Naive B cell (primary cell): ENCODE data around the gene CUX1. TPM values are rescaled to one million over a fixed set of nuclear protein-coding genes. Genes with fewer than 3 reads are reported as not detected.
A peak's percentile ranks its signal among the peaks of the same experiment; 100 is the strongest.

Experiments used
- ATAC-seq, 2 donors: fragments of 150-1000 bp; cut with Tn5 transposase; 2 replicates each; pipeline ENCODE4 v1.10.0; 2021; ENCODE audit warnings: low read depth in 2 of 2, mild to moderate bottlenecking in 2 of 2, moderate library complexity in 2 of 2
- DNase-seq: peaks from one replicate; pipeline ENCODE4 v3.0.0; 2022
- H3K27ac Mint-ChIP-seq, 6 donors: one replicate each; pipeline ENCODE4 v1.8.0; 2020 to 2022; ENCODE audit warnings: mild to moderate bottlenecking in 6 of 6, mixed read lengths in 6 of 6, moderate library complexity in 5 of 6, inconsistent platforms in 2 of 6
- H3K27me3 Mint-ChIP-seq, 3 donors: one replicate each; pipeline ENCODE4 v1.8.0; 2021 to 2022; ENCODE audit warnings: mixed read lengths in 3 of 3, mild to moderate bottlenecking in 1 of 3
- H3K36me3 Mint-ChIP-seq, 2 donors: one replicate each; pipeline ENCODE4 v1.8.0; 2020 to 2022; ENCODE audit warnings: mixed read lengths in 2 of 2, inconsistent platforms in 1 of 2, mild to moderate bottlenecking in 1 of 2
- H3K4me1 Mint-ChIP-seq, 3 donors: one replicate each; pipeline ENCODE4 v1.8.0; 2020 to 2022; ENCODE audit warnings: mixed read lengths in 3 of 3, inconsistent platforms in 1 of 3, mild to moderate bottlenecking in 1 of 3, moderate library complexity in 1 of 3
- H3K4me3 Mint-ChIP-seq, 8 donors: one replicate each; pipeline ENCODE4 v1.8.0; 2020 to 2022; ENCODE audit warnings: mild to moderate bottlenecking in 8 of 8, mixed read lengths in 8 of 8, moderate library complexity in 8 of 8, inconsistent platforms in 2 of 8
- H3K9me3 Mint-ChIP-seq, 7 donors: one replicate each; pipeline ENCODE4 v1.8.0; 2020 to 2022; ENCODE audit warnings: mixed read lengths in 7 of 7, mild to moderate bottlenecking in 5 of 7, inconsistent platforms in 2 of 7, moderate library complexity in 1 of 7
- polyA plus RNA-seq, 6 donors: library from polyadenylated mRNA; unstranded; fragments of 300-500 nt; fragmentation: Illumina TruSeq; gene quantifications; one replicate each; pipeline ENCODE4 v1.2.3, GENCODE V29; 2021; ENCODE audit warnings: low read depth in 6 of 6

Gene CUX1
- polyA plus RNA-seq, 6 donors from 2014 or later: 0.66 to 31.5 (median 14.5) TPM

DNA sequence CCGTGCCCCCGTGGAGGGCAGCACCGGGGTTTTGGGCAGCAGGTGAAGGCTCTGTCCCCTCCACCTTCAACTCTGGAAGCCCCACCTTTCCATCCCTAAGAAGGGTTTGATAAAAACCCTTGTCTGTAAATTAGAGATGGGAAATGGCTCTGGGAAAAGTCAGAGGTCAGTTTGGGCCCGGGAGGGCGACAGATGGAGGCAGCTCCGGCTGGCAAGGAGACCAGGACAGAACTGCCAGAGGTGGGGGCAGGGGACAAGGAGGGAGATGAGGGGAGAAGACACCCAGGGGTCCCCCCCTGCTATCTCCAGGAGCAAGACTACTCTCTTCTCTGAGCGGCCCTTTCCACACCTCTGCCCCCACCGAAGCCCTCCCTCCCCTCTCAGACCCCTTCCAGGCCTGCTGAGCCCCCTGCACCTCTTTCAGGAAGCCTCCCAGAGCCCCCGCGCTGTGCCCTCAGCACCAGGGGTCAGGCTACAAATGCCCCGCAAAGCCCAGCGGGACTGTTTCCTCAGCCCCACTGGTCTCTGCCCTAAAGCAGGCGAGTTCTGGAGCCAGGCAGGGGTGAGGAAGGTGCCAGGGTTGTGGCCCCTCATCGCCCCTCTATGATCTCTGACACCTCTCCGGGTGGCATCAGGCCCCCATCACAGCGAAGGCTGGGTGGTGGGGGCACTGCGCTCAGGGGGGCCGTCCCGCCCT, 468.3 kb downstream of the CUX1 start:
- Mint-ChIP-seq H3K27me3 (no peaks in the 10 kb centered on the region), H3K9me3 (no peaks in the 10 kb centered on the region), H3K4me1 (peaks cover 34 to 54% (median 52%) of the 10 kb centered on the region in 3 donors), H3K27ac (peak overlapping the region in 5 of 6 donors; percentile 63 to 88 (median 74)), H3K4me3 (peak overlapping the region; percentile 78 to 93 (median 88)), H3K36me3 (no peaks in the 10 kb centered on the region)
- ATAC-seq: peak; percentile 1 to 4
- DNase-seq: no peak

DNA sequence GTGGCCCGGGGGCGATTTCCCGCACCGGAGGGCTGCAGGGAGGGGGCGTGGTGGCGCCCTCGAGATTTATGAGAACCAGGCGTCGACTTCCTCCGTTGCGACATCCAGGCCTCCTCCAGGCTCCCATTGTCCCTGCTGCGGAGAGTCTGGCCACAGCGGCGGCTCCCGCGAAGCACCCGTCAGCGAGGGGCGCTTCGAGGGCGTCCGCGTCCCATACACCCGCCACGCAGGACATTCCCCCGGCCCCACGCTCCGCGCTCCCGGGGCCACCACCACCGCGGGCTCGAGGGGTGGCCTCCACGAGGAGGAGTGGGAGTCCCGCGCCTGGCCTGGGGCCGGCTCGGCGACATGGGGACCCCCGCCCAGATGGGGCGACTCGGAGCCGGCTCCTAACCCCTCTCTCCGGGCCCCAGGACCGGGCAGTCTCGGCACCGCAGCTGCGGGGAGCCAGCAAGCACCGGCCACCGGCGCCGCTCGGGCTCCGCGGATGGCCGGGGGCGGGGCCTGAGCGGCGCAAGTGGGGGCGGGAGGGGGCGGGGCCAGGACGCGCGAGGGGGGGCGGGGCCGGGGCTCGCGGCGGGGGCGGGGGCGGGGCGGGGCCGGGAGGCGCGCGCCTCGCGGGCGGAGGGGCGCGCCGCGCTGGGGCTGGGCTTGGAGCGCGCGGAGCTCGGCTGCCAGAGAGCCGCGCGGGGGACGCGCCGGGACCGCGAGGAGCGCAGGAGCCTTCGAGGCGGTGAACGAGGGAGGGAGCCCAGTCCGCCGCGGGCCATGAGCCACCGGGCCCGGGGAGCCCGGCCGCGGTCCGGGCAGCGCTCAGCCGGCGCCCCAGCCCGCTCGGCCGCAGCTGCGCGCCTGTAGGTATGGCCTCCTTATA, 469.0 kb downstream of the CUX1 start, which contains the start of gene SH2B2:
TSS of gene SH2B2 (plus strand) at position 632 of the 874 bp plus-strand sequence. CDS start 13,683 bp downstream, outside the sequence.
- Mint-ChIP-seq H3K27me3 (no peaks in the 10 kb centered on the region), H3K27ac (peak within 1 kb of the TSS; percentile 24 to 86 (median 74)), H3K4me3 (peak within 1 kb of the TSS; percentile 84 to 96 (median 92)), H3K4me1 (peaks cover 39 to 61% (median 60%) of the 10 kb centered on the region in 3 donors), H3K36me3 (no peaks in the 10 kb centered on the region), H3K9me3 (no peaks in the 10 kb centered on the region)
- peak; percentile 34 to 47 for ATAC-seq
- DNase-seq: peak; percentile 69

DNA sequence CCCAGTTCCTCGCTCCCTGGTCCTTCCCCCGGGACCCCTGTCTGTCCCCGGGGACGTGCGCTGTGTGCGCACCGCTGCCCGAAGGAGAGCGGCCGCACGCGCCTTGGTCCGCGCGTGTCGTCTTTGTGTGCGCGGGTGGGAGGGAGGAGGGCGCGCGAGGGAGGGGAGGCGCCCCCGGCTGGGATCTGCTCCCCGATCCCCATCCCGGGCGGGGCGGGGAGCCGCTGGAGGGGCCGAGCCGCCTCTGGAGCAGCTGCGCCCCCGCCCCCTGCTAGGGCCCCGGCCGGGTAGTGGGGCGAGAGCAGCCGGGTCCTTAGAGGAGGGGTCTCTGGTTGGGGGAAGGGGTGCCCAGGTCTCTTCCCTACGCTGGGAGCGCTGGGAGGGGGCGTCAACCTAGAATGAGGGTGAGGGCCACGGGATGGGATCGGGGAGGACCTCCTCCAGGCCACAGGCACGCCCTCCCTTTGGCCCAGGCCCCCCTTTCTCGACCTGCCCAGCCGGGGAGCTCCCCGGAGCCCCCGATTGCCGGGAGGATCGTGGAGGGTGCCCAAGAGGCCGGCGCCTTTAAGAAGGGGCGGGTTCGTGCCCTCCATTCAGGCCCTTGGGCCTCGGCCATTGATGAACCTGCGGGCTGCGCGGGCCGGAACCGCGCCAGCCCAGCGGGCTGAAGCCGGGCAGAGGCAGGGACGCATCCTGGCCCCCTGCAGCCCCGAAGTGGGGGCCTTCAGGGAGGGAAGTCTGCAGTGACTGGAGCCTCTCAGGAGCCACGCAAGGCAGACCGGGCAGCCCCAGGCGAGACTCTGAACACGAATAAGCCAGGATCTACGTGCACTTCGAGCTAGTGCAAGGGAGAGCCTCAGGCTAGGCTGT, 469.9 kb downstream of the CUX1 start:
- DNase-seq (no peak), ATAC-seq (peak; percentile 17 to 27)
- Mint-ChIP-seq H3K9me3 (no peaks in the 10 kb centered on the region), H3K4me3 (peak overlapping the region; percentile 84 to 96 (median 92)), H3K4me1 (peaks cover 46 to 69% (median 68%) of the 10 kb centered on the region in 3 donors), H3K27me3 (no peaks in the 10 kb centered on the region), H3K27ac (peak overlapping the region in 1 of 6 donors; percentile 75), H3K36me3 (no peaks in the 10 kb centered on the region)

DNA sequence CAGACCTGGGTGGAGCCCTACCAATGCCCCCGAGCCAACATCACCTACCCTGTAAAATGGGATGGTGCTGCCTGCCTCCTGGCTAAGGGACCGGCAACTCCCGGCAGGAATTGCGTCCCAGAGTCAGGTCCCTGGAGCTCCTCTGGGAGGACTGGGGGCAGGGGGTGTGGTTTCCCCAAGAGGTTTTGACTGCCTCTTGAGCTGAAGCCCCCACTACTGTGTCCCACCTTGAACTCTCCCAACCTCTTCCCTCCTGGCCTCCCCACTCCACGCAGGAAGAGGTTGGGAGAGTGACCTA, 470.5 kb downstream of the CUX1 start:
- no peaks in the 10 kb centered on the region for H3K9me3 Mint-ChIP-seq
- no peaks in the 10 kb centered on the region for H3K27me3 Mint-ChIP-seq
- peaks cover 46 to 72% (median 67%) of the 10 kb centered on the region in 3 donors for H3K4me1 Mint-ChIP-seq
- peak overlapping the region; percentile 84 to 96 (median 92) for H3K4me3 Mint-ChIP-seq
- ATAC-seq: no peak
- no peak for DNase-seq
- H3K27ac Mint-ChIP-seq: peak overlapping the region in 4 of 6 donors; percentile 6 to 93 (median 91)
- H3K36me3 Mint-ChIP-seq: no peaks in the 10 kb centered on the region

DNA sequence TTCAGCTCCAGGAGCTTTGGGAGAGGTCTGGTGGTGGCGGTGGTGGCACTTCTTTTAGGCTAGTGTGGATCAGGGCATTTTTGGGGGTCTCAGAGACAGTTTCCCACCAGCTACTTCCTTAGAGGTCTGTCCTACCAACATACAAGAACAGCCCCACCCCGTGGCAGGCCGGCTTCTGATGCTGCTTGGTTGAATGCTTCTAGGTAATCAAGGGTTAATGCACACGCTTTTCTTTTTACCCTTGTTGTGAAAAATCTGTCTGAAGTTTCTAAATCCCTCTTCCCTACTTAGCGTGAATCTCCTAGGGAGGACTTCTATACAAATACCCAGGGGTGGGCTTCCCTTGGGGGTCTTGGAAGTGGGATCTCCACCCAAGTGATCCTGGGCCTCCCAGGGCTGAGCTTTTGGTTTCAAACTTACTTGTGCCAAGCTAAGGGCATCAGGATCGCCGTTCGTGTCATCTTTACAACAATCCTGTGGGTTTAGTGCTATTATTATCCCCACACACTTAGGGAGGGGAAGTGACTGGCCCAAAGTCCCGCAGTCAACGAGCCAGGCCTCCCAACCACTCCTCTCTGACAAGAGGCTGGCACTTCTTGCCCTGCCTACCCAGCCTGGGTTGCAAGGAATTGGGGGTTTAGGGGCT, 471.0 kb downstream of the CUX1 start:
- H3K27ac Mint-ChIP-seq: peak overlapping the region; percentile 70 to 93 (median 86)
- ATAC-seq: no peak
- H3K4me3 Mint-ChIP-seq: peak overlapping the region; percentile 84 to 96 (median 92)
- H3K36me3 Mint-ChIP-seq: no peaks in the 10 kb centered on the region
- no peaks in the 10 kb centered on the region for H3K27me3 Mint-ChIP-seq
- no peaks in the 10 kb centered on the region for H3K9me3 Mint-ChIP-seq
- peaks cover 46 to 73% (median 66%) of the 10 kb centered on the region in 3 donors for H3K4me1 Mint-ChIP-seq
- DNase-seq: no peak

DNA sequence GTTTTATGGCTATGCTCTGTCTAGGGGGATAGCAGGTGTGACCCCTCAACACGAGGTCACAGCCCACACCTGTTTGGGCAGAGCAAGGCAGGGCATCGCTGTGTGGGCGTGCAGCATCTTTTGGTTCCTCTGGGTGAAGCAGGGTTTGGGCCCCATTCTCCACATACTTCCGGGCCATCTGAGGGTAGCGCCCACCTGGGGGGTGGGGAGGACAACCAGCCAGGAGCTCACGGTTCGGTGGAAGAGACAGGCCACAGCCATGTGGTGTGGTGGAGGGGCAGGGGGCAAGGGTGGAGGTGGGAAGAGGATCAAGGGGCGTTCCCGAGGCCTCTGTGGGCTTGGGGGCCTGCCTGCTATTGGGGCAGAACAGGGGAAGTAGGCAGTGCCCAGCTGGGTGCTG, 471.6 kb downstream of the CUX1 start:
- DNase-seq: peak; percentile 48
- no peaks in the 10 kb centered on the region for H3K27me3 Mint-ChIP-seq
- H3K27ac Mint-ChIP-seq: peak overlapping the region; percentile 59 to 93 (median 86)
- peak overlapping the region; percentile 84 to 96 (median 92) for H3K4me3 Mint-ChIP-seq
- H3K36me3 Mint-ChIP-seq: no peaks in the 10 kb centered on the region
- peak; percentile 20 to 31 for ATAC-seq
- no peaks in the 10 kb centered on the region for H3K9me3 Mint-ChIP-seq
- H3K4me1 Mint-ChIP-seq: peaks cover 53 to 73% (median 70%) of the 10 kb centered on the region in 3 donors

DNA sequence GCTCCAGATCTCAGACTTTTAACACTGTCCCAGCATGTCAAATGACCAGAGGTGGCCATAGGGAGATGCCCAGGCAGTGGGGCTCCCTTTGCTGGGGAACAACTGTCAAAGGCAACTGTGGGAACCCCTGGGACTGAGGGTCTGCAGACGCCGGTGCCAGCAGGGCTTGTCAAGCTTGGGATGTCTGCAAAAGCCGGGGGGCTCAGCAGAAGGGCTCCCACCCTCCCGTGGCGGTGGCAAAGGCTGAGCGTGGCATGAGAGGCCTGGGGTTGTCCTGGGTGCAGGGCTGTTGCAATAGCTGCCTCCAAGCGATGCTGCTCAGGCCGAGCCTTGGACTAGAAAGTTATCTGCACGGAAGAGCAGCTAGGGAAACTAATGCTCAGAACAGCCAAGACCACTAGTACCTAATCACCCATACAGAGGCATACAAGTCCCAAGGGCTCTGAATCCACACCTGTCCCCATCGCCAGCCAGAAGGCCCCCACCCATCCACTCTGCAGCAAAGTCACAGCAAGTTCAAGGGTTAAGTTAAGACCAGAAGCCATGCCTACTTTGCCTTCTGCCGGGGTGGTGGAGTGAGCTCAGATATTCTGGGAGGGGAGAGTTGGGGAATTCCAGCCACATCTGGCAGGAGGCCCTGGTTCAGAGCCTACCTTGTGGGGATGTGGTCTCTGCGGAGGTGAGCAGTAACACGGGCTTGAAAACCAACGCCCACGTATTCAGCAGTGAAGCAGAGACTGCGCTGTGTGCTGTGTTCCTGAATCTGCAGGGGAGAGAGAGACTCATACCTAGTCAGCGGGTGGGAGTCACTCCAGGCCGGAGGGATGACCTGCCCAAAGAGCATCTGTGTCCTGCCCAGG, 473.9 kb downstream of the CUX1 start:
- peaks cover 62 to 77% (median 76%) of the 10 kb centered on the region in 3 donors for H3K4me1 Mint-ChIP-seq
- peaks cover 0 to 2% (median 0%) of the 10 kb centered on the region in 7 donors for H3K9me3 Mint-ChIP-seq
- H3K36me3 Mint-ChIP-seq: peaks cover 0 to 4% of the 10 kb centered on the region in 2 donors
- ATAC-seq (peak; percentile 36 to 43), DNase-seq (peak; percentile 53)
- peak overlapping the region in 5 of 6 donors; percentile 59 to 94 (median 85) for H3K27ac Mint-ChIP-seq
- H3K27me3 Mint-ChIP-seq: no peaks in the 10 kb centered on the region
- H3K4me3 Mint-ChIP-seq: peak overlapping the region; percentile 67 to 96 (median 88)

DNA sequence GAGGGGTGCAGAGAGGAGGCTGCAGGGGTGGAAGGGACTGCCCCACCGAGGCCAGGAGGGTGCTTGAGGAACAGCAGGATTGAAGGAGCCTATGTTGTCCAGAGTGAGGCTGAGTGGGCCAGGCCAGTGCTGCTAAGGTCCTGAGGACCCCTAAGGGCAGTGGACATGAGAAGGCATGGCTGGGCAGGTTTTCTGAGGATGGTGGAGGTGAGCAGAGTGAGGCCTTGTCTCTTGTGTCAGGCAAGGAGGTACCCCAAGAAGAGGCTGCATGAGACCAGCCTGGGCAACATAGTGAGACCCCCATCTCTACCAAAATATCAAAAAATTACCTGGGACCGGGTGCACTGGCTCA, 474.5 kb downstream of the CUX1 start:
- peaks cover 0 to 4% of the 10 kb centered on the region in 2 donors for H3K36me3 Mint-ChIP-seq
- no peaks in the 10 kb centered on the region for H3K27me3 Mint-ChIP-seq
- ATAC-seq (no peak), DNase-seq (no peak)
- peak overlapping the region in 4 of 6 donors; percentile 76 to 94 (median 89) for H3K27ac Mint-ChIP-seq
- H3K4me3 Mint-ChIP-seq: peak overlapping the region; percentile 67 to 96 (median 88)
- peaks cover 0 to 2% (median 0%) of the 10 kb centered on the region in 7 donors for H3K9me3 Mint-ChIP-seq
- H3K4me1 Mint-ChIP-seq: peaks cover 65 to 83% (median 80%) of the 10 kb centered on the region in 3 donors

DNA sequence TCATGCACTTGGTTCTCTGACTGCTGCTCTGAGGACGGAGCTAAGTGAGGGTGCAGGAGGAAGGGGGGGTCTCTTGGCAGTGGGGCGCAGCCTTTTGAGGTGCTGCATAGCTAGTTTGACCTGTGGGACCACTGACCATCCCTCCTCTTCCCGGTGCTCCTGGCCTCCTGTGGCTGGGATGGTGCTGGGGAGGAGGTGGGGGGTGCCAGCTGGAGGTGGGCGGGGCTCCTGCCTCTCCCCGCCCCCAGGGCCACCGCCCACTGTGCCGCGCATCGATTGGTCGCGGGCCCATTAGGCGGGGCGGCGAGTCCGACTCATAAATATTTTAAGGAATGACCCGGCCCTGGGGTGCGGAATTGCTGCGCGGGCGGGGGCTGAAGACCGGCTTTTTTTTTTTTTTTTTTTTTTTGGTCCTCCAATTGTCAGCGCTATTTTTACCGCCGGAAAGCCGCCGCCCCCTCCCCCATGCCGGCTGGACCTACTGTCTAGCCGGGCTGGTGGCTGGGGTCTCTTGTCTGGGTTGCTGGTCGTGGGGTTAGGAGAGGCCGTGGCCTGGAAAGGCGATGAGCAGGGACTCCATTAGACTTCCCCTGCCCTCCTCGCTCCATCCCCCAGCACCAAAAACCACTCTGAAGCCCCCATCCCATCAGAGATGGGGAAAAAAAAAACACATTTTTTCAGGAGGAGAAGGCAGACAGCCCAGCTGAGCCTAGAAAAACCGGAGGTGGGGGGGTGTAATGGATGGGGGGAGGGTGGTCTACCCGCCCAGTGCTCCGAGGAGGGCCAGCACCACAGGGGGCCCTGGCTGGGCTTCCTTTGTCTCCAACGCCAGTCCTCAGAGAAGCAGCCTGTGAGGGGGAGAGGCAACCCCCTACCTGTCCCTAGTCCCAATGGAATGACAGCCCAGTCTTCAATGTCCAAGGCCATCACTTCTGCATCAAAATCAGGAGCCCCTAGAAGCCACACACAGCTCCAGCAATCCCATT, 475.7 kb downstream of the CUX1 start:
- H3K4me1 Mint-ChIP-seq: peaks cover 70 to 94% (median 84%) of the 10 kb centered on the region in 3 donors
- peaks cover 0 to 11% of the 10 kb centered on the region in 2 donors for H3K36me3 Mint-ChIP-seq
- H3K4me3 Mint-ChIP-seq: peak overlapping the region in 4 of 8 donors; percentile 42 to 59 (median 54)
- H3K9me3 Mint-ChIP-seq: peaks cover 0 to 2% (median 0%) of the 10 kb centered on the region in 7 donors
- no peak for ATAC-seq
- no peaks in the 10 kb centered on the region for H3K27me3 Mint-ChIP-seq
- DNase-seq: no peak
- H3K27ac Mint-ChIP-seq: peak overlapping the region in 4 of 6 donors; percentile 44 to 93 (median 80)

DNA sequence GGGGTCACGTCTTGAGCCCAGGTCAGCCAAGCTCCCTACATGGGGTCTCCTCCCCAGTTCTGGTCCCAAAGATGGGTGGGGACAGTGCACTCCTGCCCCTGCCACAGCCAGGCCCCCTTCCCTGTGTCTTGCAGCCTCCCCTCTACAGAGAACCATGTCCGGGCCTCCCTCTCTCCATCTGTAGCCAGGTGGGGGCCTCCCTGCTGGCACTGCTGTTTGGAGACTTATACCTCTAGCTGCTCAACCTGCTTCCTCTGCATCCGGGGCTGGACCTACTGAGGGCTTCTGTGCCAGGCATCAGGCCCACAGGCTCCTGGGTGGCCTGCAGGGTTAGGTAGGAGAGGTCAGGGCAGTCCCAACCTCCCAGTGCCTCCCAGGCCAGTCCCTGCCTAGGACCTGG, 477.2 kb downstream of the CUX1 start:
- H3K36me3 Mint-ChIP-seq: peaks cover 0 to 13% of the 10 kb centered on the region in 2 donors
- H3K4me3 Mint-ChIP-seq: peak overlapping the region in 2 of 8 donors; percentile 42 to 56
- ATAC-seq: no peak
- no peaks in the 10 kb centered on the region for H3K27me3 Mint-ChIP-seq
- DNase-seq: no peak
- H3K4me1 Mint-ChIP-seq: peaks cover 58 to 89% (median 77%) of the 10 kb centered on the region in 3 donors
- H3K9me3 Mint-ChIP-seq: peaks cover 0 to 2% (median 0%) of the 10 kb centered on the region in 7 donors
- peak overlapping the region in 1 of 6 donors; percentile 86 for H3K27ac Mint-ChIP-seq
